Measurements from ENCODE around the gene FAM180A. TPM values are rescaled to one million over a fixed set of nuclear protein-coding genes. Genes with fewer than 3 reads are reported as not detected.

The FAM180A gene
- total and polyA plus RNA-seq, 2 experiments from 2014 or later = not detected

DNA sequence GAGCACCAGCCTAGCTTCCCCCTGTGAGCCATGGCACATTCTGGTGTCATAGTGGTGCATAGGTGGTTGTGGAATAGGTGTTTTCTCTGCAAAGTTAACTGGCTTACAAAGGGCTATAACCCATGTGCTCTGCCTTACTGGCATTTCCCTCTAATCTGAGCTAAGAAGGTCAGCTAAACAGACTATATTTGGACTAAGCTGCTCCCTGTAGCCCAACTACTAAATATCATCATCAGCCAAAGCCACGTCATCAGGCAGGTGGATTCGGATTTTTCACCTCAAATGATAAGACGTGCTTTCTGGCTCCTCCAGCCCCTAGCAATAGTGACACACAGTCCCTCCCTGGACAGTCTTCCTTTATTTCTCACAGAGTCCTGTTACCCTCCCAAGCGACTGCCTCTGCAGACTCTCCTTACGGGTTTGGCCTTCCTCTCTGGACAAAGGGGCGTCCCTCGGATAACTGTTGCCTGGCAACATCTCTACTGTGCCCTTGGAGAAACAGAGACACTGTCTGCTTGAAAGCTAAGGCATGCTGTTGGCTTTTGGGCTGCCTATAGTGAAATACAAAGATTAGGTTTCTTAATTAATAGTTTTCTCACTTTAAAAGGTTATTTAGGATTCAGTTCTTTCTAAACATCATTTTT is 29.7 kb downstream of the FAM180A start (continued):
- TF ChIP-seq, protein P1, sequence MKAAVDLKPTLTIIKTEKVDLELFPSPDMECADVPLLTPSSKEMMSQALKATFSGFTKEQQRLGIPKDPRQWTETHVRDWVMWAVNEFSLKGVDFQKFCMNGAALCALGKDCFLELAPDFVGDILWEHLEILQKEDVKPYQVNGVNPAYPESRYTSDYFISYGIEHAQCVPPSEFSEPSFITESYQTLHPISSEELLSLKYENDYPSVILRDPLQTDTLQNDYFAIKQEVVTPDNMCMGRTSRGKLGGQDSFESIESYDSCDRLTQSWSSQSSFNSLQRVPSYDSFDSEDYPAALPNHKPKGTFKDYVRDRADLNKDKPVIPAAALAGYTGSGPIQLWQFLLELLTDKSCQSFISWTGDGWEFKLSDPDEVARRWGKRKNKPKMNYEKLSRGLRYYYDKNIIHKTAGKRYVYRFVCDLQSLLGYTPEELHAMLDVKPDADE (IDR thresholded peaks at IDR 0.05) = no peak

DNA sequence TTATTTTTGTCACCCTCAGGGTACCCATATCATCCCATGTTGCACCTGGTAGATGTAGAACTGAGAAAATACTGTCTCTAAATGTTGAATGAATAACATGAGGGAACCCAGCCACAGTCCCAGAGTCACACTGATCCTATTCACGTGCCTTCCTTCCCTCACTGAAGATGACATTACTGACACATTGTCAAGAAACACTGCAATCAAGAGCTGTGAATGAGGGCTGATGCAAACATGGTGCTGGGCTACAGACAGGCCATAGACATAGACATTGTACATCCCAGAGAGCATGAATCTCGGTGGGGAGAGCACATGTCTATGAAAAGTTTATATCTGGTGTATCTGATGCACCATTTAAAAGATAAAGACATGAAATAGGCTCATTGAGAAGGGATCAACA is 30.4 kb downstream of the FAM180A start:
- no peak overlapping the region for H3K4me2 ChIP-seq
- no peak overlapping the region for H2AFZ ChIP-seq
- no peaks in the 10 kb centered on the region for H3K27me3 ChIP-seq (ENCODE audit: insufficient read depth)
- H3K9me2 ChIP-seq (ENCODE audit: insufficient read depth) = no peaks in the 10 kb centered on the region
- Mint-ChIP-seq H3K27ac (no peak overlapping the region), H3K9me3 (no peaks in the 10 kb centered on the region), H3K27me3 (ENCODE audit: insufficient read depth, low read depth, poor library complexity) (peaks cover 1% of the 10 kb centered on the region), H3K4me1 (peaks cover 2% of the 10 kb centered on the region; the same call in 1 of the 3 replicates), H3K4me3 (no peak overlapping the region), H3K36me3 (ENCODE audit: low read depth) (no peaks in the 10 kb centered on the region)
- H3F3A ChIP-seq (replicated peaks; ENCODE audit: low read depth) = 0 out of 2 replicates have a peak, but pooled peaks cover 3% of the 10 kb centered on the region
- no peak overlapping the region for H3K4me3 ChIP-seq
- H3K27ac ChIP-seq (ENCODE audit: low read depth) = no peak overlapping the region
- H4K20me1 ChIP-seq (replicated peaks; ENCODE audit: insufficient read depth) = no peaks in the 10 kb centered on the region
- H3K79me2 ChIP-seq (replicated peaks; ENCODE audit: insufficient read depth) = no peaks in the 10 kb centered on the region
- DNase-seq (ENCODE audit: low spot score) (no peak), ATAC-seq (no peak)
- H3K4me1 ChIP-seq (ENCODE audit: insufficient read depth) = 0 out of 2 replicates have a peak, but pooled peaks cover under 1% of the 10 kb centered on the region
- H3K36me3 ChIP-seq (ENCODE audit: insufficient read depth) = no peaks in the 10 kb centered on the region; the same call in 1 of the 2 replicates
- TF ChIP-seq, protein P2, sequence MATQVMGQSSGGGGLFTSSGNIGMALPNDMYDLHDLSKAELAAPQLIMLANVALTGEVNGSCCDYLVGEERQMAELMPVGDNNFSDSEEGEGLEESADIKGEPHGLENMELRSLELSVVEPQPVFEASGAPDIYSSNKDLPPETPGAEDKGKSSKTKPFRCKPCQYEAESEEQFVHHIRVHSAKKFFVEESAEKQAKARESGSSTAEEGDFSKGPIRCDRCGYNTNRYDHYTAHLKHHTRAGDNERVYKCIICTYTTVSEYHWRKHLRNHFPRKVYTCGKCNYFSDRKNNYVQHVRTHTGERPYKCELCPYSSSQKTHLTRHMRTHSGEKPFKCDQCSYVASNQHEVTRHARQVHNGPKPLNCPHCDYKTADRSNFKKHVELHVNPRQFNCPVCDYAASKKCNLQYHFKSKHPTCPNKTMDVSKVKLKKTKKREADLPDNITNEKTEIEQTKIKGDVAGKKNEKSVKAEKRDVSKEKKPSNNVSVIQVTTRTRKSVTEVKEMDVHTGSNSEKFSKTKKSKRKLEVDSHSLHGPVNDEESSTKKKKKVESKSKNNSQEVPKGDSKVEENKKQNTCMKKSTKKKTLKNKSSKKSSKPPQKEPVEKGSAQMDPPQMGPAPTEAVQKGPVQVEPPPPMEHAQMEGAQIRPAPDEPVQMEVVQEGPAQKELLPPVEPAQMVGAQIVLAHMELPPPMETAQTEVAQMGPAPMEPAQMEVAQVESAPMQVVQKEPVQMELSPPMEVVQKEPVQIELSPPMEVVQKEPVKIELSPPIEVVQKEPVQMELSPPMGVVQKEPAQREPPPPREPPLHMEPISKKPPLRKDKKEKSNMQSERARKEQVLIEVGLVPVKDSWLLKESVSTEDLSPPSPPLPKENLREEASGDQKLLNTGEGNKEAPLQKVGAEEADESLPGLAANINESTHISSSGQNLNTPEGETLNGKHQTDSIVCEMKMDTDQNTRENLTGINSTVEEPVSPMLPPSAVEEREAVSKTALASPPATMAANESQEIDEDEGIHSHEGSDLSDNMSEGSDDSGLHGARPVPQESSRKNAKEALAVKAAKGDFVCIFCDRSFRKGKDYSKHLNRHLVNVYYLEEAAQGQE (IDR thresholded peaks at IDR 0.05; ENCODE audit: unreplicated experiment) = no peak
- TF ChIP-seq, protein P3, sequence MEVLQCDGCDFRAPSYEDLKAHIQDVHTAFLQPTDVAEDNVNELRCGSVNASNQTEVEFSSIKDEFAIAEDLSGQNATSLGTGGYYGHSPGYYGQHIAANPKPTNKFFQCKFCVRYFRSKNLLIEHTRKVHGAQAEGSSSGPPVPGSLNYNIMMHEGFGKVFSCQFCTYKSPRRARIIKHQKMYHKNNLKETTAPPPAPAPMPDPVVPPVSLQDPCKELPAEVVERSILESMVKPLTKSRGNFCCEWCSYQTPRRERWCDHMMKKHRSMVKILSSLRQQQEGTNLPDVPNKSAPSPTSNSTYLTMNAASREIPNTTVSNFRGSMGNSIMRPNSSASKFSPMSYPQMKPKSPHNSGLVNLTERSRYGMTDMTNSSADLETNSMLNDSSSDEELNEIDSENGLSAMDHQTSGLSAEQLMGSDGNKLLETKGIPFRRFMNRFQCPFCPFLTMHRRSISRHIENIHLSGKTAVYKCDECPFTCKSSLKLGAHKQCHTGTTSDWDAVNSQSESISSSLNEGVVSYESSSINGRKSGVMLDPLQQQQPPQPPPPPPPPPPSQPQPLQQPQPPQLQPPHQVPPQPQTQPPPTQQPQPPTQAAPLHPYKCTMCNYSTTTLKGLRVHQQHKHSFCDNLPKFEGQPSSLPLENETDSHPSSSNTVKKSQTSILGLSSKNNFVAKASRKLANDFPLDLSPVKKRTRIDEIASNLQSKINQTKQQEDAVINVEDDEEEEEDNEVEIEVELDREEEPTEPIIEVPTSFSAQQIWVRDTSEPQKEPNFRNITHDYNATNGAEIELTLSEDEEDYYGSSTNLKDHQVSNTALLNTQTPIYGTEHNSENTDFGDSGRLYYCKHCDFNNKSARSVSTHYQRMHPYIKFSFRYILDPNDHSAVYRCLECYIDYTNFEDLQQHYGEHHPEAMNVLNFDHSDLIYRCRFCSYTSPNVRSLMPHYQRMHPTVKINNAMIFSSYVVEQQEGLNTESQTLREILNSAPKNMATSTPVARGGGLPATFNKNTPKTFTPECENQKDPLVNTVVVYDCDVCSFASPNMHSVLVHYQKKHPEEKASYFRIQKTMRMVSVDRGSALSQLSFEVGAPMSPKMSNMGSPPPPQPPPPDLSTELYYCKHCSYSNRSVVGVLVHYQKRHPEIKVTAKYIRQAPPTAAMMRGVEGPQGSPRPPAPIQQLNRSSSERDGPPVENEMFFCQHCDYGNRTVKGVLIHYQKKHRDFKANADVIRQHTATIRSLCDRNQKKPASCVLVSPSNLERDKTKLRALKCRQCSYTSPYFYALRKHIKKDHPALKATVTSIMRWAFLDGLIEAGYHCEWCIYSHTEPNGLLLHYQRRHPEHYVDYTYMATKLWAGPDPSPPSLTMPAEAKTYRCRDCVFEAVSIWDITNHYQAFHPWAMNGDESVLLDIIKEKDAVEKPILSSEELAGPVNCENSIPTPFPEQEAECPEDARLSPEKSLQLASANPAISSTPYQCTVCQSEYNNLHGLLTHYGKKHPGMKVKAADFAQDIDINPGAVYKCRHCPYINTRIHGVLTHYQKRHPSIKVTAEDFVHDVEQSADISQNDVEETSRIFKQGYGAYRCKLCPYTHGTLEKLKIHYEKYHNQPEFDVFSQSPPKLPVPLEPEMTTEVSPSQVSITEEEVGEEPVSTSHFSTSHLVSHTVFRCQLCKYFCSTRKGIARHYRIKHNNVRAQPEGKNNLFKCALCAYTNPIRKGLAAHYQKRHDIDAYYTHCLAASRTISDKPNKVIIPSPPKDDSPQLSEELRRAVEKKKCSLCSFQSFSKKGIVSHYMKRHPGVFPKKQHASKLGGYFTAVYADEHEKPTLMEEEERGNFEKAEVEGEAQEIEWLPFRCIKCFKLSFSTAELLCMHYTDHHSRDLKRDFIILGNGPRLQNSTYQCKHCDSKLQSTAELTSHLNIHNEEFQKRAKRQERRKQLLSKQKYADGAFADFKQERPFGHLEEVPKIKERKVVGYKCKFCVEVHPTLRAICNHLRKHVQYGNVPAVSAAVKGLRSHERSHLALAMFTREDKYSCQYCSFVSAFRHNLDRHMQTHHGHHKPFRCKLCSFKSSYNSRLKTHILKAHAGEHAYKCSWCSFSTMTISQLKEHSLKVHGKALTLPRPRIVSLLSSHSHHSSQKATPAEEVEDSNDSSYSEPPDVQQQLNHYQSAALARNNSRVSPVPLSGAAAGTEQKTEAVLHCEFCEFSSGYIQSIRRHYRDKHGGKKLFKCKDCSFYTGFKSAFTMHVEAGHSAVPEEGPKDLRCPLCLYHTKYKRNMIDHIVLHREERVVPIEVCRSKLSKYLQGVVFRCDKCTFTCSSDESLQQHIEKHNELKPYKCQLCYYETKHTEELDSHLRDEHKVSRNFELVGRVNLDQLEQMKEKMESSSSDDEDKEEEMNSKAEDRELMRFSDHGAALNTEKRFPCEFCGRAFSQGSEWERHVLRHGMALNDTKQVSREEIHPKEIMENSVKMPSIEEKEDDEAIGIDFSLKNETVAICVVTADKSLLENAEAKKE (CRISPR knock-in tag; IDR thresholded peaks at IDR 0.05) = no peak
- no peak for TF ChIP-seq ZNF331 (CRISPR knock-in tag; IDR thresholded peaks at IDR 0.05; ENCODE audit: low read depth)
- TF ChIP-seq, protein P4, sequence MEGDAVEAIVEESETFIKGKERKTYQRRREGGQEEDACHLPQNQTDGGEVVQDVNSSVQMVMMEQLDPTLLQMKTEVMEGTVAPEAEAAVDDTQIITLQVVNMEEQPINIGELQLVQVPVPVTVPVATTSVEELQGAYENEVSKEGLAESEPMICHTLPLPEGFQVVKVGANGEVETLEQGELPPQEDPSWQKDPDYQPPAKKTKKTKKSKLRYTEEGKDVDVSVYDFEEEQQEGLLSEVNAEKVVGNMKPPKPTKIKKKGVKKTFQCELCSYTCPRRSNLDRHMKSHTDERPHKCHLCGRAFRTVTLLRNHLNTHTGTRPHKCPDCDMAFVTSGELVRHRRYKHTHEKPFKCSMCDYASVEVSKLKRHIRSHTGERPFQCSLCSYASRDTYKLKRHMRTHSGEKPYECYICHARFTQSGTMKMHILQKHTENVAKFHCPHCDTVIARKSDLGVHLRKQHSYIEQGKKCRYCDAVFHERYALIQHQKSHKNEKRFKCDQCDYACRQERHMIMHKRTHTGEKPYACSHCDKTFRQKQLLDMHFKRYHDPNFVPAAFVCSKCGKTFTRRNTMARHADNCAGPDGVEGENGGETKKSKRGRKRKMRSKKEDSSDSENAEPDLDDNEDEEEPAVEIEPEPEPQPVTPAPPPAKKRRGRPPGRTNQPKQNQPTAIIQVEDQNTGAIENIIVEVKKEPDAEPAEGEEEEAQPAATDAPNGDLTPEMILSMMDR (conservative IDR thresholded peaks at IDR 0.05; ENCODE audit: low read depth in 2 of 2) = no peak
- no peak for TF ChIP-seq STAT1 (IDR thresholded peaks at IDR 0.05; ENCODE audit: unreplicated experiment)
- TF ChIP-seq ZNF114 (CRISPR knock-in tag; IDR thresholded peaks at IDR 0.05) = no peak
- TF ChIP-seq NANOG (IDR thresholded peaks at IDR 0.05; ENCODE audit: borderline replicate concordance) = no peak
- no peak for TF ChIP-seq EZH2phosphoT487 (IDR thresholded peaks at IDR 0.05; ENCODE audit: unreplicated experiment)
- no peak for TF ChIP-seq POLR2AphosphoS5 (IDR thresholded peaks at IDR 0.05; ENCODE audit: low read depth)
- TF ChIP-seq CREB1 (CRISPR knock-in tag; IDR thresholded peaks at IDR 0.05; ENCODE audit: low read depth) = no peak
- TF ChIP-seq, protein P1 (IDR thresholded peaks at IDR 0.05) = no peak
